K562 (cell line): ENCODE data around the gene GPSM3. TPM values are rescaled to one million over a fixed set of nuclear protein-coding genes. Genes with fewer than 3 reads are reported as not detected.
A peak's percentile ranks its signal among the peaks of the same experiment; 100 is the strongest.

Experiments
- CREB1 ChIP-seq, 2 experiments: sonication (generic) in 1 of 2; formaldehyde crosslinking in 1 of 2; IDR thresholded peaks; 2 replicates each; pipeline versions ENCODE4 v1.6.1 to v1.8.0; 2012 to 2022; ENCODE audit warnings: inconsistent platforms in 1 of 2, mild to moderate bottlenecking in 1 of 2, missing genetic modification reagents in 1 of 2, moderate library complexity in 1 of 2
- KHSRP ChIP-seq: fragments of 450-650 bp; IDR thresholded peaks from 2 replicates; pipeline ENCODE4 v1.6.1; 2017
- LEF1 ChIP-seq: fragments of 450-650 bp; IDR thresholded peaks from 2 replicates; pipeline ENCODE4 v1.6.1; 2016; ENCODE audit warnings: mild to moderate bottlenecking
- MIER1 ChIP-seq: fragments of 450-650 bp; IDR thresholded peaks from 2 replicates; pipeline ENCODE4 v1.6.1; 2016; ENCODE audit warnings: antibody characterized with exemption, mild to moderate bottlenecking, low read depth
- NR1H2 ChIP-seq: sonication (generic); formaldehyde crosslinking; IDR thresholded peaks from 2 replicates; pipeline ENCODE4 v1.4.0; 2020; ENCODE audit warnings: mild to moderate bottlenecking, missing genetic modification reagents
- RCOR1 ChIP-seq, 2 experiments: IDR thresholded peaks; 2 replicates each; pipeline ENCODE4 v1.6.1; 2012; ENCODE audit warnings: low read depth in 2 of 2, low read length in 2 of 2, borderline replicate concordance in 1 of 2, improper control_type of control experiment in 1 of 2
- RNF2 ChIP-seq: sonication (generic); IDR thresholded peaks from 2 replicates; pipeline ENCODE4 v1.6.1; 2016
- SAFB ChIP-seq: fragments of 200-400 bp; formaldehyde crosslinking; IDR thresholded peaks from 2 replicates; pipeline ENCODE4 v1.6.1; 2017; ENCODE audit warnings: low read depth, low read length, borderline replicate concordance
- SMAD3 ChIP-seq: fragments of 450-650 bp; formaldehyde crosslinking; conservative IDR thresholded peaks from 2 replicates; pipeline ENCODE4 v1.4.0; 2020; ENCODE audit warnings: mild to moderate bottlenecking
- STAG1 ChIP-seq: sonication (generic); formaldehyde crosslinking; IDR thresholded peaks from 2 replicates; pipeline ENCODE4 v1.5.0; 2020; ENCODE audit warnings: missing genetic modification reagents, borderline replicate concordance
- TEAD4 ChIP-seq, 2 experiments: sonication (generic) in 1 of 2; formaldehyde crosslinking in 1 of 2; IDR thresholded peaks; 2 replicates each; pipeline versions ENCODE4 v1.6.1 to v1.8.0; 2012 to 2022; ENCODE audit warnings: borderline replicate concordance in 1 of 2, inconsistent platforms in 1 of 2, low read length in 1 of 2, mild to moderate bottlenecking in 1 of 2, missing genetic modification reagents in 1 of 2
- ZFX ChIP-seq: sonication (generic); formaldehyde crosslinking; IDR thresholded peaks from 2 replicates; pipeline ENCODE4 v1.8.0; 2022; ENCODE audit warnings: mild to moderate bottlenecking, missing genetic modification reagents, moderate library complexity
- ZNF780A ChIP-seq: fragments of 250-450 bp; sonication (Bioruptor Pico); IDR thresholded peaks from 2 replicates; pipeline ENCODE4 v1.5.0; 2021; ENCODE audit warnings: mild to moderate bottlenecking
- polyA plus RNA-seq, 8 experiments: library from polyadenylated mRNA; depleted of rRNA in 4 of 8; stranded (reverse) in 5 of 8; unstranded in 3 of 8; fragments of >200 nt; fragmentation: Nextera tagmentation in 2 of 8; fragmentation: Illumina TruSeq in 1 of 8; extraction: Ambion mirVana in 2 of 8; extraction: Trizol in 1 of 8; gene quantifications; 2 replicates each; pipeline versions ENCODE4 v1.2.1 to v1.2.3, GENCODE V29; 2011 to 2014; ENCODE audit warnings: inconsistent platforms in 1 of 8, missing spikeins in 1 of 8
- total RNA-seq, 7 experiments: library from RNA; depleted of rRNA in 6 of 7; stranded (reverse); fragments of >200 nt in 6 of 7; fragmentation: Illumina TruSeq in 2 of 7; extraction: Trizol in 2 of 7; gene quantifications; 2 replicates each; pipeline versions ENCODE4 v1.2.1 to v1.2.3, GENCODE V29; 2011 to 2021; ENCODE audit warnings: low replicate concordance in 1 of 7
- TF ChIP-seq, protein P1 (sequence below): fragments of 200-800 bp; sonication (Bioruptor generic); IDR thresholded peaks from 2 replicates; pipeline ENCODE4 v1.6.1; 2017; ENCODE audit warnings: missing genetic modification characterization, missing compliant biosample characterization
- TF ChIP-seq, protein P2 (sequence below): sonication (generic); formaldehyde crosslinking; IDR thresholded peaks from 2 replicates; pipeline ENCODE4 v1.8.0; 2022; ENCODE audit warnings: mild to moderate bottlenecking, missing genetic modification reagents
- TF ChIP-seq, protein P3 (sequence below): fragments of 250-450 bp; sonication (Bioruptor Pico); IDR thresholded peaks from 2 replicates; pipeline ENCODE4 v1.4.0; 2020; ENCODE audit warnings: mild to moderate bottlenecking, moderate library complexity

Gene GPSM3
- total and polyA plus RNA-seq, 9 of the 15 experiments (the other 6 are each of a cell fraction or from before 2014, with no cell fraction given), result 5.3 to 42.6 (median 24.4) TPM

DNA sequence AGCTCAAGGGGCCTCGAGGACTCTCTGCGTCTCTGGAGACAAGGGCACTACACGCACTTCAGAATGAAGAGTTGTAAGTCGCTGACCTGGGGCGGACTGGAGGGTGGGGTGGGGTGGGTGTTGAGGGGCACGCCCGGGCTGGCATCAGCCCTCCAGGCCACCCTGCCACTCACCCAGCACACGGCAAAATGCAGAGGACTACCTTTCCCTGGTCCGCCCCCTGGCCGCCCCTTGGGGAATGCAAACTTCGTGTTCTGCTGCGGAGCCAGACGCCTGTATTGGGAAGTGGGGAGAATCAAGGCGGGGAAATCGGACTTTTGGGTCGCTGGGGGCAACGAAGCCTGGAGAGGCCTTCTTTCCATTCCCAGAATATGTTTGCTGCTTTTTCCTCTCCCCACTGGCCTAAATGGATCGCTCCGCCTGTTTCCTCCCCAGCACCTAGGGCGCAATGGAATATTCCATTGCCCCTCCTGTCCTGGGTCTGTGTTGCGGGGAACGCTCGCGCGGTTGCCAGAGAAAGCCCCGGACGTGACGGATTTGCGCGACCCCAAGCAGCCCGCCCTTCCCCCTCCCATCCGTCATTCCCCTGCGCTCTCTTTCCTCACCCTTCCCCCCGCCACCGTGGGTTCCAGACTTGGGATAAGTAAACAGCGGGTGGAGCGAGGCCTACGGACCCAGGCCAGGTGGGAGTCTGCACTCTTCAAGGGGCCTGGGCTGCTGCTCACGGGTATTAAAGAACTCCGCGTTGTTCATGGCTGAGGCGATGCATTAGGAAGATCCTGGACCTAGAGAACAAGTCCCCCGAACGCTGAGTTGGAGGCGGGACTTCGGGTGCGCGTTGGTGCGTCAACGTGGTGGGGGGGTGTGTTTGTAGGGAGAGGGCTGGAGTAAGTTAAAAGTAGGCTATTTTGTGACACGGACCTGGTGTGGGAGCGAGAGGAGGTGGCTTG, 38.6 kb downstream of the GPSM3 start, which contains the start of gene PPT2 (continued):
- TF ChIP-seq SAFB (no peak; the same call in 1 of the 2 replicates), CREB1 (IDR thresholded peaks at IDR 0.05) (peak; percentile 99), CREB1 (CRISPR knock-in tag; IDR thresholded peaks at IDR 0.05) (peak; percentile 99), ZNF780A (CRISPR knock-in tag) (no peak), RCOR1 (IDR thresholded peaks at IDR 0.05; ENCODE audit: borderline replicate concordance in 1 of 2, low read depth in 2 of 2, low read length in 2 of 2) (peak in 1 of 2 experiments; percentile 7; a peak in 1 of 4 replicates), TEAD4 (IDR thresholded peaks at IDR 0.05; ENCODE audit: low read length) (no peak; the same call in 1 of the 2 replicates), TEAD4 (CRISPR knock-in tag; IDR thresholded peaks at IDR 0.05; ENCODE audit: borderline replicate concordance) (0 out of 2 replicates have a peak, but pooled peaks have one; percentile 7), LEF1 (peak; percentile 83), KHSRP (peak; percentile 77; the same call in 1 of the 2 replicates), NR1H2 (CRISPR knock-in tag) (peak; percentile 91; the same call in 1 of the 2 replicates), MIER1 (0 out of 2 replicates have a peak, but pooled peaks have one; percentile 19), RNF2 (peak; percentile 76), ZFX (peak; percentile 80), STAG1 (no peak), SMAD3 (CRISPR knock-in tag) (no peak)
- TF ChIP-seq, protein P1, sequence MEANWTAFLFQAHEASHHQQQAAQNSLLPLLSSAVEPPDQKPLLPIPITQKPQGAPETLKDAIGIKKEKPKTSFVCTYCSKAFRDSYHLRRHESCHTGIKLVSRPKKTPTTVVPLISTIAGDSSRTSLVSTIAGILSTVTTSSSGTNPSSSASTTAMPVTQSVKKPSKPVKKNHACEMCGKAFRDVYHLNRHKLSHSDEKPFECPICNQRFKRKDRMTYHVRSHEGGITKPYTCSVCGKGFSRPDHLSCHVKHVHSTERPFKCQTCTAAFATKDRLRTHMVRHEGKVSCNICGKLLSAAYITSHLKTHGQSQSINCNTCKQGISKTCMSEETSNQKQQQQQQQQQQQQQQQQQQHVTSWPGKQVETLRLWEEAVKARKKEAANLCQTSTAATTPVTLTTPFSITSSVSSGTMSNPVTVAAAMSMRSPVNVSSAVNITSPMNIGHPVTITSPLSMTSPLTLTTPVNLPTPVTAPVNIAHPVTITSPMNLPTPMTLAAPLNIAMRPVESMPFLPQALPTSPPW (CRISPR knock-in tag), result peak; percentile 84
- TF ChIP-seq, protein P2, sequence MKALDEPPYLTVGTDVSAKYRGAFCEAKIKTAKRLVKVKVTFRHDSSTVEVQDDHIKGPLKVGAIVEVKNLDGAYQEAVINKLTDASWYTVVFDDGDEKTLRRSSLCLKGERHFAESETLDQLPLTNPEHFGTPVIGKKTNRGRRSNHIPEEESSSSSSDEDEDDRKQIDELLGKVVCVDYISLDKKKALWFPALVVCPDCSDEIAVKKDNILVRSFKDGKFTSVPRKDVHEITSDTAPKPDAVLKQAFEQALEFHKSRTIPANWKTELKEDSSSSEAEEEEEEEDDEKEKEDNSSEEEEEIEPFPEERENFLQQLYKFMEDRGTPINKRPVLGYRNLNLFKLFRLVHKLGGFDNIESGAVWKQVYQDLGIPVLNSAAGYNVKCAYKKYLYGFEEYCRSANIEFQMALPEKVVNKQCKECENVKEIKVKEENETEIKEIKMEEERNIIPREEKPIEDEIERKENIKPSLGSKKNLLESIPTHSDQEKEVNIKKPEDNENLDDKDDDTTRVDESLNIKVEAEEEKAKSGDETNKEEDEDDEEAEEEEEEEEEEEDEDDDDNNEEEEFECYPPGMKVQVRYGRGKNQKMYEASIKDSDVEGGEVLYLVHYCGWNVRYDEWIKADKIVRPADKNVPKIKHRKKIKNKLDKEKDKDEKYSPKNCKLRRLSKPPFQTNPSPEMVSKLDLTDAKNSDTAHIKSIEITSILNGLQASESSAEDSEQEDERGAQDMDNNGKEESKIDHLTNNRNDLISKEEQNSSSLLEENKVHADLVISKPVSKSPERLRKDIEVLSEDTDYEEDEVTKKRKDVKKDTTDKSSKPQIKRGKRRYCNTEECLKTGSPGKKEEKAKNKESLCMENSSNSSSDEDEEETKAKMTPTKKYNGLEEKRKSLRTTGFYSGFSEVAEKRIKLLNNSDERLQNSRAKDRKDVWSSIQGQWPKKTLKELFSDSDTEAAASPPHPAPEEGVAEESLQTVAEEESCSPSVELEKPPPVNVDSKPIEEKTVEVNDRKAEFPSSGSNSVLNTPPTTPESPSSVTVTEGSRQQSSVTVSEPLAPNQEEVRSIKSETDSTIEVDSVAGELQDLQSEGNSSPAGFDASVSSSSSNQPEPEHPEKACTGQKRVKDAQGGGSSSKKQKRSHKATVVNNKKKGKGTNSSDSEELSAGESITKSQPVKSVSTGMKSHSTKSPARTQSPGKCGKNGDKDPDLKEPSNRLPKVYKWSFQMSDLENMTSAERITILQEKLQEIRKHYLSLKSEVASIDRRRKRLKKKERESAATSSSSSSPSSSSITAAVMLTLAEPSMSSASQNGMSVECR (CRISPR knock-in tag), result peak; percentile 16; the same call in 1 of the 2 replicates
- TF ChIP-seq, protein P3, sequence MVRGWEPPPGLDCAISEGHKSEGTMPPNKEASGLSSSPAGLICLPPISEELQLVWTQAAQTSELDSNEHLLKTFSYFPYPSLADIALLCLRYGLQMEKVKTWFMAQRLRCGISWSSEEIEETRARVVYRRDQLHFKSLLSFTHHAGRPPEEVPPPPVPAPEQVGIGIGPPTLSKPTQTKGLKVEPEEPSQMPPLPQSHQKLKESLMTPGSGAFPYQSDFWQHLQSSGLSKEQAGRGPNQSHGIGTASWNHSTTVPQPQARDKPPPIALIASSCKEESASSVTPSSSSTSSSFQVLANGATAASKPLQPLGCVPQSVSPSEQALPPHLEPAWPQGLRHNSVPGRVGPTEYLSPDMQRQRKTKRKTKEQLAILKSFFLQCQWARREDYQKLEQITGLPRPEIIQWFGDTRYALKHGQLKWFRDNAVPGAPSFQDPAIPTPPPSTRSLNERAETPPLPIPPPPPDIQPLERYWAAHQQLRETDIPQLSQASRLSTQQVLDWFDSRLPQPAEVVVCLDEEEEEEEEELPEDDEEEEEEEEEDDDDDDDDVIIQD, result no peak
